ENCODE results near the gene DPYSL3. TPM values are rescaled to one million over a fixed set of nuclear protein-coding genes. Genes with fewer than 3 reads are reported as not detected.

Gene DPYSL3
- total and polyA plus RNA-seq, 2 experiments from 2014 or later, result 9.2 to 42.8 TPM

DNA sequence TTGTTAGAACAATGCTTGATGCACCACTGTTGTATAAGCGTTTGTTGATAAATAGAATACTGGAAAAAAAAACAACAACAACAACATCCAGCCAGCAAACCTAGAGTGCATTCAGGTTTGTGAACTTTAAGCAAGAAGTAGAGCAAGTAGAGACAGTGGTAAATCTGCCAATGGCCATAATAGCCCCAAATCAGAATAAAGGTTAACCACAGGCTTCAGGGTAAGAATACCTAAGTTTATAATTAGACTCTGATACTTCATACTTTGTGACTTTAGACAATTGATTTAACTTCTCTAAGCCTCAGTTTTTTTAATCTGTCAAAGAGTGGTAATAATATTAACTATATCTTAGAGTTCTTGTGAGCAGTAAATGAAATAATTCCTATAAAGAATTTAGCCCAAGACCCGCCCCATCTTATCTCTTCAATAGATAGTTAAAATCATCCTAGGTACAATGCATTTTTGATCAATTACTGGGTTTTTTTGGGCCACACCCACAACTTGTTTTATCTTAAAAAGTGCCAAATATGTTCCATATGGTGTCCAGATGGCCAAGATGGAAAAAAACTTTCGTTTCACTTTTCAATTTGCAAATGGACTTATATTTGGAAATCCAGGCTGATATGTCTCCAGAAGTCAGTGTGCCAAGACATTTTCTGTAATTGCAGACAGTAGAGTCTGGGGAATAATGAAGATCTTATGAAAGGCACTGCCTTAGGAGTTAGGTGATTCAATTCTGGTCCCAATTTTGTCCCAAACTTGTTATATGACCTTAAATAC, 24.5 kb upstream of the DPYSL3 start:
- in situ Hi-C loops (cut with MboI), result no loop called here
- peaks cover 35% of the 10 kb centered on the region for H3K4me1 ChIP-seq (ENCODE audit: insufficient read depth)
- H3K36me3 ChIP-seq (ENCODE audit: low read depth), result no peaks in the 10 kb centered on the region
- no peaks in the 10 kb centered on the region for H3K9me2 ChIP-seq (ENCODE audit: insufficient read depth)
- H3F3A ChIP-seq (ENCODE audit: insufficient read depth), result peaks cover 31% of the 10 kb centered on the region
- TF ChIP-seq EZH2 (IDR thresholded peaks at IDR 0.05; ENCODE audit: insufficient read depth, poor library complexity, severe bottlenecking) (no peak), EZH2phosphoT487 (IDR thresholded peaks at IDR 0.05; ENCODE audit: insufficient read depth, low read depth) (no peak)
- peak overlapping the region; percentile 18 for H3K4me3 ChIP-seq
- 0 out of 2 replicates have a peak overlapping the region, but pooled peaks have one; percentile 25 for H2AFZ ChIP-seq
- H3K27ac ChIP-seq, result peak overlapping the region; percentile 63
- H3K4me2 ChIP-seq (ENCODE audit: unreplicated experiment), result peak overlapping the region; percentile 53
- H3K27me3 ChIP-seq (replicated peaks; ENCODE audit: insufficient read depth), result no peaks in the 10 kb centered on the region
- H3K9me3 ChIP-seq (ENCODE audit: low read depth), result no peaks in the 10 kb centered on the region
- 45 to 46% methylated on average over 3 of the region's 3 CpGs for WGBS, 2 experiments (ENCODE audit: low coverage in 1 of 2, low lambda C conversion rate in 2 of 2, missing lambda C conversion rate in 2 of 2)
- H3K9ac ChIP-seq, result peak overlapping the region; percentile 32; the same call in 1 of the 2 replicates
- DNase-seq, result peak; percentile 55
- H4K20me1 ChIP-seq (ENCODE audit: insufficient read depth), result no peaks in the 10 kb centered on the region
- no peaks in the 10 kb centered on the region for H3K79me2 ChIP-seq (ENCODE audit: insufficient read depth)

- Histone ChIP-seq H3K9me3 (ENCODE audit: low read depth) (no peaks in the 10 kb centered on the region), H3K36me3 (ENCODE audit: low read depth) (no peaks in the 10 kb centered on the region), H3K4me3 (no peak overlapping the region), H2AFZ (no peak overlapping the region), H3K4me1 (ENCODE audit: insufficient read depth) (peaks cover 35% of the 10 kb centered on the region), H3K27ac (no peak overlapping the region), H3K27me3 (replicated peaks; ENCODE audit: insufficient read depth) (no peaks in the 10 kb centered on the region), H3K79me2 (ENCODE audit: insufficient read depth) (no peaks in the 10 kb centered on the region), H3F3A (ENCODE audit: insufficient read depth) (peaks cover 31% of the 10 kb centered on the region), H4K20me1 (ENCODE audit: insufficient read depth) (no peaks in the 10 kb centered on the region), H3K9me2 (ENCODE audit: insufficient read depth) (no peaks in the 10 kb centered on the region; the same call in 1 of the 2 replicates), H3K9ac (no peak overlapping the region), H3K4me2 (ENCODE audit: unreplicated experiment) (no peak overlapping the region)
- DNase-seq, result no peak
- WGBS, 2 experiments (ENCODE audit: low coverage in 1 of 2, low lambda C conversion rate in 2 of 2, missing lambda C conversion rate in 2 of 2), result 86% methylated on average over 1 of the region's 1 CpG
- TF ChIP-seq EZH2 (IDR thresholded peaks at IDR 0.05; ENCODE audit: insufficient read depth, poor library complexity, severe bottlenecking), result no peak
- TF ChIP-seq EZH2phosphoT487 (IDR thresholded peaks at IDR 0.05; ENCODE audit: insufficient read depth, low read depth), result no peak
- in situ Hi-C loops (cut with MboI), result no loop called here
These were observed 22.3 kb upstream of the DPYSL3 start for GRCh38 chr5:147532156-147532555.

DNA sequence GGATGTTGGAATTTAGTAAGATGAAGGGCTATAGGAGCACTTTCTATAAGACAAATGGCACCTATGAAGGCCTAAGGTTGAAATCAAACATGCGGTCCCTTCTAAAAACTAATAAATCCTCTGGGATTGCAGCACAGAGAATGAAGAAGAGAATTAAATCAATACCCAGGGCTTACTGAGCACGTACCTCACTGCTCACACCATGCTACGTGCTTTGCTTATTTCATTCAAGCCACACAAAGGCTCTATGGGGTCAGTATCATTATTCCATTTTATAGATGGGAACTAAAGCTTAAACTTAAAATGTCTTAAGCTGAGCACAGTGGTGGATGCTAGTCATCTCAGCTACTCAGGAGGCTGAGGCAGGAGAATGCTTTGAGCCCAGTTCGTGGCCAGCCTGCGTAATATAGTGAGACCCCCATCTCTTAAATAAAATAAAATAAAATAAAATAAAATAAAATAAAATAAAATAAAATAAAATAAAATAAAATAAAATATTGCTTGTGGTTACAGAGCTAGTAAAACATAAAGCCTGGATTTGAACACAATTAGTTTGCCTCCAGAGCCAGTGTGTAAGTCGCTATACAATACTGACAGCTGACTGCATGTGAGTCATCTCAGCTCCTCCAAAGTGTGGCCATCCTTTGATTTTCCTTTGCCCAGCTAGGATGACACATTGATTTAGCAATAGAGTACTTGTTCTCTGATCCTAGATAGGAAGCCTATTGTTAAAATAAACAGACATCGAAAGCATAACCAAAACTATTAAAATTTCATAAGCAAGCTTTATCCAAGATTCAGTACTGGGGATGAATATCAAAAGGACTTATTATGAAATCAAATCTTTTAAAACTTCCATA, 20.9 kb upstream of the DPYSL3 start:
- TF ChIP-seq EZH2phosphoT487 (IDR thresholded peaks at IDR 0.05; ENCODE audit: insufficient read depth, low read depth) (no peak), EZH2 (IDR thresholded peaks at IDR 0.05; ENCODE audit: insufficient read depth, poor library complexity, severe bottlenecking) (no peak)
- no peaks in the 10 kb centered on the region for H3K36me3 ChIP-seq (ENCODE audit: low read depth)
- peaks cover 28% of the 10 kb centered on the region for H3K4me1 ChIP-seq (ENCODE audit: insufficient read depth)
- H3K27ac ChIP-seq, result no peak overlapping the region
- DNase-seq, result peak; percentile 93
- no peaks in the 10 kb centered on the region for H3K9me3 ChIP-seq (ENCODE audit: low read depth)
- peak overlapping the region; percentile 10 for H3K4me3 ChIP-seq
- peaks cover 23% of the 10 kb centered on the region for H3F3A ChIP-seq (ENCODE audit: insufficient read depth)
- no peaks in the 10 kb centered on the region for H4K20me1 ChIP-seq (ENCODE audit: insufficient read depth)
- WGBS, 2 experiments (ENCODE audit: low coverage in 1 of 2, low lambda C conversion rate in 2 of 2, missing lambda C conversion rate in 2 of 2), result 67 to 70% methylated on average over 7 of the region's 7 CpGs
- H2AFZ ChIP-seq, result no peak overlapping the region
- no peaks in the 10 kb centered on the region; the same call in 1 of the 2 replicates for H3K9me2 ChIP-seq (ENCODE audit: insufficient read depth)
- no peaks in the 10 kb centered on the region for H3K79me2 ChIP-seq (ENCODE audit: insufficient read depth)
- H3K4me2 ChIP-seq (ENCODE audit: unreplicated experiment), result peak overlapping the region; percentile 57
- no peak overlapping the region for H3K9ac ChIP-seq
- in situ Hi-C loops (cut with MboI), result no loop called here
- no peaks in the 10 kb centered on the region for H3K27me3 ChIP-seq (replicated peaks; ENCODE audit: insufficient read depth)

- 77 to 87% methylated on average over 4 of the region's 4 CpGs for WGBS, 2 experiments (ENCODE audit: low coverage in 1 of 2, low lambda C conversion rate in 2 of 2, missing lambda C conversion rate in 2 of 2)
- TF ChIP-seq EZH2 (IDR thresholded peaks at IDR 0.05; ENCODE audit: insufficient read depth, poor library complexity, severe bottlenecking) (no peak), EZH2phosphoT487 (IDR thresholded peaks at IDR 0.05; ENCODE audit: insufficient read depth, low read depth) (no peak)
- H3K27ac ChIP-seq, result no peak overlapping the region
These were observed 13.2 kb upstream of the DPYSL3 start for GRCh38 chr5:147523069-147523468.

More at GRCh38 chr5:147523069-147523468, 13.2 kb upstream of the DPYSL3 start:
- Histone ChIP-seq H2AFZ (no peak overlapping the region), H3F3A (ENCODE audit: insufficient read depth) (0 out of 2 replicates have a peak, but pooled peaks cover 10% of the 10 kb centered on the region), H3K4me2 (ENCODE audit: unreplicated experiment) (no peak overlapping the region), H3K9me3 (ENCODE audit: low read depth) (no peaks in the 10 kb centered on the region), H3K27me3 (replicated peaks; ENCODE audit: insufficient read depth) (no peaks in the 10 kb centered on the region), H3K9ac (no peak overlapping the region), H3K36me3 (ENCODE audit: low read depth) (no peaks in the 10 kb centered on the region), H3K4me3 (no peak overlapping the region), H3K79me2 (ENCODE audit: insufficient read depth) (no peaks in the 10 kb centered on the region), H4K20me1 (ENCODE audit: insufficient read depth) (no peaks in the 10 kb centered on the region), H3K4me1 (ENCODE audit: insufficient read depth) (peaks cover 10% of the 10 kb centered on the region), H3K9me2 (ENCODE audit: insufficient read depth) (no peaks in the 10 kb centered on the region; the same call in 1 of the 2 replicates)
- in situ Hi-C loops (cut with MboI), result no loop called here
- DNase-seq, result no peak
